Testis (tissue), 3 donors: ENCODE results near the gene B3GALT2. TPM values are rescaled to one million over a fixed set of nuclear protein-coding genes. Genes with fewer than 3 reads are reported as not detected.

Experiments
- DNase-seq: peaks from one replicate; pipeline ENCODE4 v3.0.0-alpha.2; 2019
- H3K27ac ChIP-seq, 2 donors: fragments of 200-600 bp; sonication (generic); one replicate each; pipeline ENCODE4 v1.5.1; 2019
- H3K27me3 ChIP-seq: fragments of 200-600 bp; sonication (generic); one replicate; pipeline ENCODE4 v1.5.1; 2019
- H3K36me3 ChIP-seq: fragments of 200-600 bp; sonication (generic); one replicate; pipeline ENCODE4 v1.5.1; 2017; ENCODE audit warnings: low read depth; ENCODE audit errors: missing control alignments
- H3K4me1 ChIP-seq: fragments of 200-600 bp; sonication (generic); one replicate; pipeline ENCODE4 v1.5.1; 2019
- H3K4me3 ChIP-seq, 2 donors: fragments of 200-600 bp; sonication (generic); one replicate each; pipeline ENCODE4 v1.5.1; 2017 to 2019
- H3K9me3 ChIP-seq: fragments of 200-600 bp; sonication (generic); one replicate; pipeline ENCODE4 v1.5.1; 2017
- POLR2A ChIP-seq: fragments of 450-650 bp; IDR thresholded peaks from one replicate; pipeline ENCODE4 v1.6.1; 2017; ENCODE audit warnings: antibody characterized with exemption, mild to moderate bottlenecking, moderate library complexity
- WGBS, 2 donors: methylation state at CpG; one replicate each; pipeline ENCODE4 v1.1.5; 2018; 5-methylcytosine and 5-hydroxymethylcytosine counted together
- intact Hi-C: fragments of 100-400 bp; cut with DNase I; formaldehyde crosslinking; loops from one replicate; pipeline ENCODE4 v1.15.1; 2023; ENCODE audit warnings: low total_unique reads
- polyA plus RNA-seq: library from polyadenylated mRNA; stranded (reverse); fragments of 350-450 nt; fragmentation: Illumina TruSeq; extraction: RNeasy Lipid Tissue Mini Kit (QIAGEN cat#74804); gene quantifications from one replicate; pipeline ENCODE4 v1.2.3, GENCODE V29; 2014; ENCODE audit warnings: low read depth, low replicate concordance; ENCODE audit not compliant: insufficient read depth
- total RNA-seq, 2 donors: library from RNA; depleted of rRNA; stranded (reverse); fragments of >200 nt; gene quantifications; one replicate each; pipeline ENCODE4 v1.2.3, GENCODE V29; 2016
- TF ChIP-seq, protein P1 (sequence below), 3 experiments: fragments of 450-650 bp in 2 of 3; fragments of 200-600 bp in 1 of 3; sonication (generic) in 1 of 3; IDR thresholded peaks; one replicate each; pipeline ENCODE4 v1.5.1; 2016 to 2019; ENCODE audit warnings: antibody characterized with exemption in 3 of 3, mild to moderate bottlenecking in 2 of 3, moderate library complexity in 1 of 3

B3GALT2 gene
- total and polyA plus RNA-seq, 3 donors from 2014 or later: 0.80 to 2.5 (median 1.1) TPM

DNA sequence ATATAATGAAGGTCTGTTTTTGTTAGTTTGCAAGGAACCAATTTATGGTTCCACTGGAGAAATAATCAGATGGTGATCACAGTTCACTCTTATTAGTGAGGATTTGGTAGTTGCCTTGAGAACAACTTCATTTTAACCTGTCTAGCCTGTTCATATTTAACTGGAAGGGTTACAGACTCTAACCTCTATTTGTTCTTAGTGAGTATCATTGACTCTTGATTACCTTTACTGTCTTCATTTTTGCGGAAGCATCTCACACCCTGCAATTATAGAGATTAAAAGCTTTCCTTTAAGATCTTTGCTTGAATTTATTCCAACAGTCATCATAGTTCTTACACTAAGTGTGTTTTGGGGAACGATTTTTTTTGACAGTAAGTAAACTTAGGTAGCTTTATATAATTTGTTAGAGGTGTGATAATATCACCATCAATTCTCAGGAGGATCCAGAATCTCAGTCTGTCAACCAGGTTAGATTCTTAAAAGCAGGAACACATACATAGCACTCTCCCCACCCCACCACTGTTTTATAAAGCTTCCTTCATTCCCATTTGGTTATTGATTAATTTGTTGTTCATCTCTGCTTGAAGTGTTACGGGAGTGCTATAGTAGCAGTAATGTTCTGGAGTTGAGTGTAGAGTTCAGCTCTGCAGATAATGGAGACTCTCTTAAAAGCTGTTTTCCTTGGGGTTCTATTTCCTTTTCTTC is 30.1 kb downstream of the B3GALT2 start:
- no peaks in the 10 kb centered on the region for H3K4me1 ChIP-seq
- intact Hi-C loops: no loop called here
- H3K4me3 ChIP-seq: no peak overlapping the region
- no peaks in the 10 kb centered on the region for H3K9me3 ChIP-seq
- WGBS, 2 donors: 94 to 99% methylated on average over 3 of the region's 3 CpGs
- no peak for TF ChIP-seq POLR2A
- TF ChIP-seq, protein P1, sequence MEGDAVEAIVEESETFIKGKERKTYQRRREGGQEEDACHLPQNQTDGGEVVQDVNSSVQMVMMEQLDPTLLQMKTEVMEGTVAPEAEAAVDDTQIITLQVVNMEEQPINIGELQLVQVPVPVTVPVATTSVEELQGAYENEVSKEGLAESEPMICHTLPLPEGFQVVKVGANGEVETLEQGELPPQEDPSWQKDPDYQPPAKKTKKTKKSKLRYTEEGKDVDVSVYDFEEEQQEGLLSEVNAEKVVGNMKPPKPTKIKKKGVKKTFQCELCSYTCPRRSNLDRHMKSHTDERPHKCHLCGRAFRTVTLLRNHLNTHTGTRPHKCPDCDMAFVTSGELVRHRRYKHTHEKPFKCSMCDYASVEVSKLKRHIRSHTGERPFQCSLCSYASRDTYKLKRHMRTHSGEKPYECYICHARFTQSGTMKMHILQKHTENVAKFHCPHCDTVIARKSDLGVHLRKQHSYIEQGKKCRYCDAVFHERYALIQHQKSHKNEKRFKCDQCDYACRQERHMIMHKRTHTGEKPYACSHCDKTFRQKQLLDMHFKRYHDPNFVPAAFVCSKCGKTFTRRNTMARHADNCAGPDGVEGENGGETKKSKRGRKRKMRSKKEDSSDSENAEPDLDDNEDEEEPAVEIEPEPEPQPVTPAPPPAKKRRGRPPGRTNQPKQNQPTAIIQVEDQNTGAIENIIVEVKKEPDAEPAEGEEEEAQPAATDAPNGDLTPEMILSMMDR (IDR thresholded peaks at IDR 0.05): no peak
- no peaks in the 10 kb centered on the region for H3K27me3 ChIP-seq
- H3K27ac ChIP-seq: no peak overlapping the region
- H3K36me3 ChIP-seq: no peaks in the 10 kb centered on the region
- no peak for DNase-seq

DNA sequence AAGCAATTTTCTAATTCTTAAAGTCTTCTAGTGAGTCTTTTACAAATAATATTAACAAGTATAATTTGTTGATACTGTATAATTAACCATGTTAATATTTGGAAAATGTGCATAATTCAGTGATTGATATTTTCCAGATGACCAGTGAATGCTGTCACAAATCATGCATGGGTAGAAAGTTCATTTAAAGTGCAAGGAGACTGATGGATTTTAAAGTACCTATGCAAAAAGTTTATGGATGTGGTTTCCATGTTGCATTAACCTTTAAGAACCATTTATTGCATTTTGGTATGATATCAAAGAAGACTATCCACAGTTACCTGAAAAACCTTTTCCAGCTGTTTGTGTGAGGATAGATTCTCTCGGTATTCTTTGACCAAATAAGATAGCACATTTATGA is 41.4 kb downstream of the B3GALT2 start:
- H3K36me3 ChIP-seq: no peaks in the 10 kb centered on the region

DNA sequence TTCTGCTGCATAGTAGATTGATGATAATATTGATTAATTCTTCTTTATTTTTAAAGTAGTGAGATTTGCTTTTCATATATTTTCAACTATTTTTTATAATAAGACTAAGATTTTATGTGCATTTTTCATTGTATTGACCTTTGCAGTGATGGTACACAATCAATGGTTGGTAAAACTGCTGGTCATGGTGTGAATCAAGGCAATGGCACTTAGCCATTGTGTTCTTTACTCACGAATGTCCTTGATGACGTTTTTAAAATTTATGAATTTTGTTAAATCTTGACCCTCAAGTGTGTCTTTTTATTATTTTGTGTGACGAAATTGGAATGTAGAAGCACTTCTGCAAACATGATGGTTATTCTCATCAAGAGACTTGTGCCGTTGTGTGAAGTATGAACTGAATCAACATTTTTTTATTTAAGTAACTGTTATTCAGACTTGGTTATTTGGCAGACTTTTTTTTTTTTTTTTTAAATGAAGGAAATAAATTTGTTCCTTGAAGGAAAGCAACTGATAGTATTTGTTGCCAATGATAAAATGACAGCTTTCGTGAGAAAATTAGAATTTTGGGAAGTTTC is 42.0 kb downstream of the B3GALT2 start:
- H3K4me1 ChIP-seq: no peaks in the 10 kb centered on the region
- intact Hi-C loops: no loop called here
- TF ChIP-seq, protein P1 (IDR thresholded peaks at IDR 0.05): no peak
- TF ChIP-seq POLR2A: no peak
- H3K36me3 ChIP-seq: no peaks in the 10 kb centered on the region
- H3K9me3 ChIP-seq: no peaks in the 10 kb centered on the region
- 74 to 77% methylated on average over 5 of the region's 5 CpGs for WGBS, 2 donors
- H3K27me3 ChIP-seq: no peaks in the 10 kb centered on the region
- no peak for DNase-seq
- H3K4me3 ChIP-seq: no peak overlapping the region
- H3K27ac ChIP-seq: no peak overlapping the region

More for the DNA sequence above, 41.4 kb downstream of the B3GALT2 start:
- Histone ChIP-seq H3K27me3 (no peaks in the 10 kb centered on the region), H3K4me3 (no peak overlapping the region), H3K4me1 (no peaks in the 10 kb centered on the region), H3K27ac (no peak overlapping the region), H3K9me3 (no peaks in the 10 kb centered on the region)
- intact Hi-C loops: no loop called here
- TF ChIP-seq, protein P1 (IDR thresholded peaks at IDR 0.05): no peak
- no peak for TF ChIP-seq POLR2A
- 84 to 95% methylated on average over 1 of the region's 1 CpG for WGBS, 2 donors
- DNase-seq: no peak

DNA sequence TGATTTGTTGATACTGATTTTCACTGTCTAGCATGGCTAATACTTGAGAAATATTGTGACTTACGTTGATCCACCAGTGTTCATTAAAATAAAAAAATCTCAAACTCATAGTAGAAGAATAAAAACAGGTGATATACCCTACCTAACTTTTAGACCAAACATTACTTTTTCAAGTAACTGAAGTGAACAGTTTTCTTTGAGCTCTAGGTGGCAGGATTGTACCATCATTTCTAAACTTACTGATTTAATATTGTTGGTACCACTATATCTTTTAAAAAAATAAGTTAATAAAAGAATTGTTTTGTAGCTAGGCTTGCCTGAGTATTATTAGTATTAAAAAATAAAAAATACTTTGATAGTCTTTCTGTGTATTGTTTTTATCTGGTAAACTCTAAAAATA is 43.1 kb downstream of the B3GALT2 start:
- H3K27ac ChIP-seq: no peak overlapping the region
- no peak overlapping the region for H3K4me3 ChIP-seq
- H3K36me3 ChIP-seq: no peaks in the 10 kb centered on the region
- intact Hi-C loops: no loop called here
- H3K27me3 ChIP-seq: no peaks in the 10 kb centered on the region
- no peaks in the 10 kb centered on the region for H3K4me1 ChIP-seq
- DNase-seq: no peak
- TF ChIP-seq, protein P1 (IDR thresholded peaks at IDR 0.05): no peak
- no peak for TF ChIP-seq POLR2A
- 64 to 75% methylated on average over 1 of the region's 1 CpG for WGBS, 2 donors
- H3K9me3 ChIP-seq: no peaks in the 10 kb centered on the region

DNA sequence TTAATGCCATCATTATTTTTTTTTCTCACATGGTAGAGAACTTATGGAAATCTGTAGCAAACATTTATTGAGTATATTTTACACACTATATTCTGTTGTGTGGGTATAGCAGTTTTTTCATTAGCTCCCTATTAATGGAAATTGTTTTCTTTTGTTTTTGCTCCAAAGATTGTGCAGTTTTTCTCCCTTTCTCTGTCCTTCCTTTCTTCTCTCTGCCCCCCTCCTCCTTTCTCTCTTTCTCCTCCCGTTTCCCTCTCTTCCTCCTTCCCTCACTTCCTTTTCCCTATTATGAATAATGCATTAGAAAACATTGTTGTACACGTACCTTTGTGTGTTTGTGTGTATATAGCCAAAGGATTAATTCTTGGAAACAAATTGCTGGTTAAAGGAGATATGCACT is 44.0 kb downstream of the B3GALT2 start:
- Histone ChIP-seq H3K27me3 (no peaks in the 10 kb centered on the region), H3K9me3 (no peaks in the 10 kb centered on the region), H3K4me1 (no peaks in the 10 kb centered on the region), H3K36me3 (no peaks in the 10 kb centered on the region), H3K27ac (no peak overlapping the region), H3K4me3 (no peak overlapping the region)
- TF ChIP-seq POLR2A: no peak
- TF ChIP-seq, protein P1 (IDR thresholded peaks at IDR 0.05): no peak
- 57 to 68% methylated on average over 2 of the region's 2 CpGs for WGBS, 2 donors
- no peak for DNase-seq
- intact Hi-C loops: no loop called here
